Measurements from ENCODE around the gene SLC35D2.
A peak's percentile ranks its signal among the peaks of the same experiment; 100 is the strongest.

SLC35D2 gene

DNA sequence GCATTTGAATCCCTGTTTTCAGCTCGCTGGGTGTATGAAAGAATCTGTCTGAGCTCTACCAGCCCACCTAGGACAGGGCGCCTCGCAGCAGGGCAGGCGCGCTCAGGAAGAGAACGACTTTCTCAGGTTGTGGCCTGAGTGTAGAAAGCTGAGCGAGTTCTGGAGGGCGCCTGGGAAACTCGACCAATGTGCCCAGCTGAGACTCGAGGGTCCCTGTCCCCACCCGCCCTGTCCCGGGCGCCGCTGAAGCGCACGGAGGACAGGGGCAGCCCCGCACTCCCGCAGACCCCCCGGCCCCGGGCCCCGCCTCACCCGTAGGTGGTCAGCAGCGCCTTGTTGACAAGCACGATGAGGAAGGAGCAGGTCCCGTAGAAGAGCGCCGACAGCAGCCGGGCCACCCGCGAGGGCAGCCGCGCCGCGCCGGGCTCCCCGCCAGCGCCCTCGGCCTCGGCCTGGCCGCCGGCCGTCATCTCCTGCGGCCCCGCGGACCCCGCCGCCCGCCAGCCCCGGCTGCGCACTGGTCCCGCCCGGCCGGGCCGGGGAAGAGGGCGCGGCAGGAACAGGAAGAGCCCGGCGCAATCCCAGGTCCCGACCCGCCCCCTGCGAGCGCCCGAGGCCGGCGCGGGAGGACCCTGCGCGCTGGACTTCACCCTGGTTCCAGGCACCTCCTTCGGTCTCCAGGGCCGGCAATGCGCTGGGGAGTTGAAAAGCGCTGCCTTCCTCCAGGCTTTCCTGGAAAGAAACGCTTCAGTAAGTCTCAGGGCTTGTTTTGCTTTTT lies at the start of gene SLC35D2:
TSS of gene SLC35D2 (minus strand) at position 547 of the 778 bp plus-strand sequence. CDS start at position 470, 77 bp downstream.
- DNase-seq, result no peak

DNA sequence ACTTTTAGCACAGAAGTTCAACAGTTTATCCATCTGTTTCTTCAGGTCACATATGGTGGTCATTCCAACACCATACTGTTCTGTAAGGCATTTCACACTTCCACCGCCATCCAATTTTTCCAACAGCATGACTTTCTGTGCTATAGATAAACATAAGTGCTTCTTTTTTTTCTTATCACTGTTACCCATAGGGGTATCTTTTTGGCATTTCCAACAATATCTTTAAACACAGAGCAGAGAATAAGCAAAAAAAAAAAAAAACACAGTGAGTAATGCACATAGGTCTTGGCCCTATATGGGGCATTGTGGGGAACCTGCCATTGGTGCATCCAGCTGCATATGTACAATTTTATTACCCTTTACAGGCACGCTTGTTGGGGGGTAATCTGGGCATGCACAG lies 46.9 kb upstream of the SLC35D2 start:
- DNase-seq, result no peak

DNA sequence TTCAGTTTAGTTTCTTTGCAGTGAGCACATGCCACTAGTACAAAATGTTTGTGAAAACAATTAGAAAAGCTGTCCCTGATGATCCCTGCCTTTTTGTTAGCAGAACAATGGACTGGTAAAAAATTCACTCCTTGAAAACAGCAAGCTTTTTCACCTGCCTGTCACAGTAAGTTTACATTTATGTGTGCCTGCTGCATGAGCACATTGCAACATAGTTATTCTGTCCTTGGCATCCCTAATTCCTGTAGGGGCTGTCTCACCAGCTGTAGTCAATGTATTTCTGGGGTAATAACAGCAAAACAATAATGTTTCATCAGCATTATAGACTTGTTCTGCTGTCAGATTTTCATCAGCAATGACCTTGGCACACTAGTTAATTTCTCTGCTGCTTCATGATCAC lies 46.2 kb upstream of the SLC35D2 start:
- no peak for DNase-seq

DNA sequence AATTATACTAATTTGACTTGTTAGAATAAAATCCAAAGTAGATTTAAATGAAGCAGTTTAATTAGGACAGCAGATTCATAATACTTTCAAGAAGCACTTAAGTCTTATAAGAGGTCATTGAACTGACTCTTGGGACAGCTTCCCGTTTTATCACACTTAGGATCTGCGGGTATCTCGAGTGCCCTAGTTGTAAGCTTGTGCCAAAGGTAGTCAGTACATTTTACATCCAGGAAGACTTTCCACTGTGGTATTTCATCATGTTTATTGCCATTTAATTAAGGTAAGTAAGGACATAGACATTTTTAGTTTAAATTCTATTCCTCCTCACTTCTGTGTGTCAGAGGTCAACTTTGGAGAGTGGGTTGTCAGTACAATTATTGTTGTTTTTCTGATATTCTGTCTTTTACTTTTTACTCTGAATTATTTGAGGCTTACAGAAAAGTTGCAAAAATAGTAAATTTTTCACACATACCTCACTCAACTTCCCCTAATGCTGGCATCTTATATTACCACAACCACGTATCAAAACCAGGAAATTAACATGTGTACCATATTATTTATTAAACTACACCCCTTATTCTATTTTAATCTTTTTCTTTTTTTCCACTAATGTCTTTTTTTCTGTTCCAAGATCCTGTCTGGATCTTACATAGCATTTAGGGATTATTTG lies 42.1 kb upstream of the SLC35D2 start:
- DNase-seq, result peak; percentile 41 to 73

DNA sequence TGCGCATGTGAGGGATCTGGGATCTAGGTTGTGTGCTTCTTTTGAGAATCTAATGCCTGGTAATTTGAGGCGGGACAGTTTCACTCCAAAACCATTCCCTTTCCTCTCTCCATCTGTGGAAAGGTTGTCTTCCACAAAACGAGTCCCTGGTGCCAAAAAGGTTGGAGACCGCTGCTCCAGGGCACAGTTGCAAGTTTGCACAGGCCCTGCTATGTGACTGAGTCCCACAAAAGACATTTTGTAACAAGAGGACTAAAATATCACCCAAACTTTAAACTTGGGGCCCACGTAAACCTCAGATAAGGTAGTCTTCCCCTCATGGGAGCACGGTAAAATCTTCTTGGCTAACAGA lies 40.5 kb upstream of the SLC35D2 start:
- DNase-seq, result no peak

DNA sequence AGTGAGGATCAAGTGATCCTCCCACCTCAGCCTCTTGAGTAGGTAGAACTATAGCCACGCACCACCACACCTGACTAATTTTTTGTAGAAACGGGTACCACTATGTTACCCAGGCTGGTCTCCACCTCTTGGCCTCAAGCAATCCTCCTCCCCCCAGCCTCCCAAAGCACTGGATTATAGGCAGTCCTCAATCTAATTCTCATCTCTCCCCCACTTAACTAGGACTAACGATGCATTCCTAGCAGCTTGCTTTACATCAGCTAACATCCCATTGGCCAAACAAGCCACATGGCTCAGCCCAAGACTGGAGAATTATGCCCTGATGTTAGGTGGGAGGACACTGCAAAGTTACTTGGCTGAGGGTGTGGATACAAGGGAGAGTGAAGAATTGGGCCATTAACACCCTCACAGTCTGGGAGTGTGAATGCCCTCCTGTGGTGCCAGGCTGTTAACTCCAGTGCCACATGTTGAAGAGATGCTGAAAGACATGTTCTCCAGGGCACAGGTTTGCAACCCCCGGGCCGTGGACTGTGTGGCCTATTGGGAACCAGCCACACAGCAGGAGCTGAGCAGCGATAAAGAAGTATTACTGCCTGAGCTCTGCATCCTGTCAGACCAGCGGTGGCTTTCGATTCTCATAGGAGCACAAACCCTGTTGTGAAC lies 39.9 kb upstream of the SLC35D2 start:
- no peak for DNase-seq

DNA sequence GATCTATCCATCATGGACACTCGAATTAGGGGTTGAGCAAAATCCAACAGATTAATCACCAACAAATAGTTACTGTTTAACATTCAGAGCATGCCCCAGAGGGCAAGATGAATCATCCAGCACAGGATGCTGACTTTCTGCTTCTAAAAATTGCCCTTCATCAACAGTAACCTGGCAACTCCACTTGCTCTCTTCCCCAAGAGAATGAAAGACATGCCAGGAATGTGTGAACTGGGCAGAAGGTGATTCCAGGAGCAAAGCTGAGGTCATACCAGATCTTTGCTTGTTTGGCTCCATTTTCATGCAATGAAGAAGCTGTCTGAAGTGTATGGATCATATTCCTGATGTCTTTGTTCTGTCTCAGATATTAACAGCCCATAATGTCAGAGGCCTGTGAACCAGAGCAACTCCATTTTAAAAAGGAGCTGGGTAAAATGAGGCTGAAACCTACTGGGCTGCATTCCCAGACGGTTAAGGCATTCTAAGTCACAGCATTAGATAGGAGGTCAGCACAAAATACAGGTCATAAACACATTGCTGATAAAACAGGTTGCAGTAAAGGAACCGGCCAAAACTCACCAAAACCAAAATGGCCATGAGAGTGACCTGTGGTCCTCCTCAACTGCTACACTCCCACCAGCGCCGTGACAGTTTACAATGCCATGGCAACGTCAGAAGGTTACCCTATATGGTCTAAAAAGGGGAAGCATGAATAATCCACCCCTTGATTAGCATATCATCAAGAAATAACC lies 37.1 kb upstream of the SLC35D2 start:
- DNase-seq, result no peak

DNA sequence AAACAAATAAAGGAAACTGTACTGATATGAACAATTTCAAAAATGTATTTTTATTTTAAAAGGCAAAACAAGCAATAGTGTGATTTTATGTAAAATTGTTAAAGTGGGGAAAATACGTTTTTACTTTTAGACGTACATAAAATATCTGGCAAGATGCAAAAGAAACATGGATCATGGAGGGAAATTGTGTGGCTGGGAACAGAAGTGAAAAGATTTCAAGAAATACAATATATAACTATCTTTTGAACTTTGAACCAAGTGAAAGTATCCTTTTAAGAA lies 36.1 kb upstream of the SLC35D2 start:
- DNase-seq, result no peak

DNA sequence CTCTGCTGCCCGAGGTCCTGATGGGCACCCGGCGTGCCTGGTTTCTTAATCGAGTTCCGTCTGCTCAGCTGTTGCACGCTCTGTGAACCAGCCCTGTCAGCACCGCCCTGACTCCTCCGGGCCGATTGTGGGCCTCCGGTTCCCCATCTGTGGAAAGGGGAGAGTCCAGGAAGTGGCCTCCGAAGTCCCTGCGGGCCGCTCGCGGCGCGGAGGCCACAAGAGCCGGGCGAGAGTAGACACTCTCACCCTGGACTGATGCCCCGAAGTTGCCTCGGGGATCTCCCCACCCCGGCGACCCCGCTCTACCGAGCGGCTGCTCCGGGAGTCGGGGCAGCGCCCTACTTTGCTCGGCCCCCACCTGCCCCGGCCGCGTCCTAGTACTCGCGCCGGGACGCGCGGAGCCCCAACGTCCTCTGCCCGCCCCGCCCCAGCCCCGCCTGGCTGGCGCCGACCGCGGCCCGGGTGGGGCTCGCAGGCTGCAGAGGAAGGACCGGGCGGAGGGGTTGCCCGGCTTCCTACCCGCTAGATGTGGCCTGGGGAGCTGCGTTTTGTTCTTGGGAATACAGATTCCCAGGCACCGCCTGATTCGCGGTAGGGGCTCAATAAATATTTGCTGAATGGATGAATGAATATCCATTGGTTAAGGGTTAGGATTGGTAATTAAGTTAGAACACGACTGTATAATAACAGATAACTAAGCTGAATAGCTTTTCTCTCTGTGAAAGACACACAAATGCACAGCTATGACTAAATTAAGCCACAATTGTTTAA lies 35.6 kb upstream of the SLC35D2 start:
- DNase-seq, result peak; percentile 54 to 78

DNA sequence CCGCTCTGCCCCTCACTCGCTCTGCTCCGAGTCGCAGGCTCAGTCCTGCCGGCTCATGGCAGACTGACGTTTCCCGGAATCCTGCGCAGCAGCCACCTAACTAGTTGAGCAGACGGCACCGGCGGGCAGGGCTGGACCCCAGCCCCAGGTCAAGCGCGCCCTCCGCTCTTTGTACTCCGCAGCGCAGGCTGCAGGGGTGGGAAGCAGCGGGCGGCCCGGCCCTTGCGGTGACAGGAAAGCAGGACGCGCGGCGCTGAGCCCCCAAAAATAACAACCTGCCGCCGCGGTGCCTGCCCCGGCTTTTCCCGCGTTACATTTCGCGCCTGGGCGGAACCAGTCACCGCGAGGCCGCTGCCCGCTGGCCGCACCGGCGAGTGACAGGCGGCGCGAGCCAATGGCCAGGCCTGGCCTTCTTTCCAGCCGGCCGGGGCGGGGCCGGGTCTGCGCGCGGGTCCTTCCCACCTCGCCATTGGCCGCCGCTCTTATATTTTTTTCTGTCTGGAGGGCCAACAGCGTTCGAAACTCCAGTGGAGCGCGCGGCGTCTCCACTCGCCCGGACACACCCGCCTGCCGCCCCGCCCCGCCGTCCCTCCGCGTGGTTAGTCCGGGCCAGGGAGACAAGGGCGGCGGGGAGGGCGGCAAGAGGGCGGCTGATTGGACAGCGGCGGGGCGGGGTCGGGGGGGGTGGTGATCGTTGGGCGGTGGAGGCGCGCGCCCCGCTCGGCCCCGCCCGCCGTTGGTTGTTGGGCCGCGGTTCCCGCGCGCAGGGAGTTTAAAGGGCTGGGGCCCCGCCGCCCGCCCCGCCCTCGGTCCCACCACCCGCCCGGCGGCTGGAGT lies 34.8 kb upstream of the SLC35D2 start, which contains the start of gene ZNF367:
TSS of gene ZNF367 (minus strand) at position 288 of the 837 bp plus-strand sequence. CDS start 338 bp downstream, outside the sequence.
- DNase-seq, result peak; percentile 98

DNA sequence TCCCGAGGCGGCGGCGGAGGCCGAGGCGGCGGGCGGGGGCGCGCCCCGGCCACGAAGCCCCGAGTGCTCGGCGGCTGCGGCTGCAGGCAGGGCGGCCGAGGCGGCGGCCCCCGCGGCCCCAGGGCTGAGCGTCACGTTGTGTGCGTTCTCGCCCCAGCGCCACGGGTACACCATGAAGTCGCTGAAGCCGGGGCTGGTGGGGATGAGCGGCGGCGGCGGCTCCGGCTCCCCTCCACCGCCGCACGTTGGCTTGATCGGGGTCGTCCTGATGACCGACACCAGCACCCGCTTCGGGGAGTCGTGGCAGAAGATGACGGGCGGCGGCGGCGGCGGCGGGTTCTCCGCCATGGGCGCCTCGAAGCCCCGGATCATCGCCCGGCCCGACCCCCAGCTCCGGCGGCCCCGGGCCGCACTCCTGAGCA lies 34.2 kb upstream of the SLC35D2 start:
- DNase-seq, result peak in 1 of 2 experiments; percentile 52

DNA sequence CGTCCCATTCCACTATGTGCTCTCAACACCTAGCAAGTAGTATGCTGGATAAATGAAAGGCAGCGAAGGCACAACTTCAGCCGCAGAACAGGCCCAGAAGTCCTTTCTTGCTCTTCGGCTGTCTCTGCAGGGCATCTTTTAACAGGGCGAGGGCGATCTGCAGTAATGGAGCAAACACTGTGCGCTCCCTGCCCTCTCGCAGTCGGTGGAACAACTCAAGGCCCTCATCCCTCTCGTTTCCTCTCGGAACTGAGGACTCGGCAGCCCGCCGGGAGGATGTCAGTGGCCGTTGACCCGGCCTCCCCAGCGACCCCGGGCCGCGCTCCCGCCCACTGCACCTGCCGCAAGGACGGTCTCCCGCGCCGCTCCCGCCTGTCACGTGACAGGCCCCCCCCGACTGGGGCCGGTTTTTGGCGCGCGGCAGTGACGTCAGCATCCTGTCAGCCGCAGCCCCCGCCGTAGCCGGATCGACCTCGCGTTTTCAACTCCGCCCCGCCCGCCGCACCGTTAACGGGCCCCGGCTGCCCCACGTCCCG lies 33.6 kb upstream of the SLC35D2 start:
- DNase-seq, result peak; percentile 71 to 86

DNA sequence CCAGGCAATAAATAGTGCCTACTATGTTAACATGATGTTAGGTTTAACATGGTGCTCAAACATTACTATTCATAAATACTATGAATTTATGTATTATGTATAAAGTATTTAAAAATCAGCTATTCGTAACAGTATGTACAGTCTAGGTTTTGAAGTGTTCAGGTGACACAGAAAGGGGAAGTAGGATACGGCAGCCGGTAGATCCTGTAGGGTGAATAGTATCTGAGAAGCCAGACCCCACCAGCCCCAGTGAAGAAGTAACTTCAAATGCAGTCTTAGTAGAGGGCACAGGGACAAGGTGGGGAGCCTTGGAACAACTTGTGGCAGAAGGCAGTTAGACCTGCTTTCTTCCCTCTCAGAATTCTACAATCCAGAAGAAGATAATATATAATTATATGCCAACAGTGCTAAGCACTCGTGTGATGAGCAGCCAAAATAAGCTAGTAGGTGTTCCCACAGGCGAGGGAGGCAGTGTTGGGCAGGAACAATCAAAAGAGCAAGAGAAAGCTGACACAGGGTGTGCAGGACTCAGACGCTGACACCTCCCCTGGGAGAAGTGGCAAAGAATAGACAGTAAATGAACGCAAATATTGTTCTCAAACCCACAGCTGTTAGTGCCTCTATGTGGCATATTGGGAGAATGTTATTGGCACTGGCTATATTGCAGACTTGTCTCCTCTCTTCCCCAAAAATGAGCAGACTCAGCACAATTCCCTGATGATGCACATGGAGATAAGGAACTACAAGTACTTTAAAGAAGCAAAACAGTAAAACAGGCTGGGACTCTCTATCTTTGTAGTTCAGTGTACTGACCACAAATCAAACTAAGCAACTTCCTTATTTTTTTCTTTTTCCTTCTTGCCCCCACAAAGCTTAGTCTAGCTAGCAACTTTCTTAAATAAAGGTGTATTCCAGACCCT lies 30.1 kb upstream of the SLC35D2 start:
- no peak for DNase-seq

DNA sequence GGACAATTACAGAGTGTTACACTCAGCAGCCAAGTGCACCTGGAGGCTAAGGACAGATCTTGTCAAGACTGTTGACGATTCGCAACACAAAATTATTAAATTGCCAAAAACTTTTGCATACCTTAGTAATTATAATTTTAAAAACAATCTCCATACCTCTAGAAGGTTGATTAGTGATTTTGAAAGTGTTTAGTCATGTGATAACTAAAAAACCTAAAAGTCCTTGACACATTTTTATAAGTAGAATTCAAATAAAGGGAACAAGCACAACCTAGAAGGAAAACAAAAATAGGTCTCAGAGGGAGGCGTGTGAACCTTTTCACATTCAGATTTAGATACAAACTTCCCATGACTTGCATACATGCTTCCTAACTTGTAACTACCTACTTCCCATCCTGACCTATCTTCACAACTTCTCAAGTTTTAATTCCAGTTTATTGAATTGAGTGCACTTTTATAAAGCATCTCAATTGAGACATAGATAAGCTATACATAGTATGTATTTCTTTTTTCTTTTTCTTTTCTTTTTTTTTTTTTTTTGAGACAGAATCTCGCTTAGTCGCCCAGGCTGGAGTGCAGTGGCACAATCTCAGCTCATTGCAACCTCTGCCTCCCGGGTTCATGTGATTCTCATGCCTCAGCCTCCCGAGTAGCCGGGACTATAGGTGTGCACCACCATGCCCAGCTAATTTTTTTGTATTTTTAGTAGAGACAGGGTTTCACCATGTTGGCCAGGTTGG lies 28.8 kb upstream of the SLC35D2 start:
- no peak for DNase-seq

DNA sequence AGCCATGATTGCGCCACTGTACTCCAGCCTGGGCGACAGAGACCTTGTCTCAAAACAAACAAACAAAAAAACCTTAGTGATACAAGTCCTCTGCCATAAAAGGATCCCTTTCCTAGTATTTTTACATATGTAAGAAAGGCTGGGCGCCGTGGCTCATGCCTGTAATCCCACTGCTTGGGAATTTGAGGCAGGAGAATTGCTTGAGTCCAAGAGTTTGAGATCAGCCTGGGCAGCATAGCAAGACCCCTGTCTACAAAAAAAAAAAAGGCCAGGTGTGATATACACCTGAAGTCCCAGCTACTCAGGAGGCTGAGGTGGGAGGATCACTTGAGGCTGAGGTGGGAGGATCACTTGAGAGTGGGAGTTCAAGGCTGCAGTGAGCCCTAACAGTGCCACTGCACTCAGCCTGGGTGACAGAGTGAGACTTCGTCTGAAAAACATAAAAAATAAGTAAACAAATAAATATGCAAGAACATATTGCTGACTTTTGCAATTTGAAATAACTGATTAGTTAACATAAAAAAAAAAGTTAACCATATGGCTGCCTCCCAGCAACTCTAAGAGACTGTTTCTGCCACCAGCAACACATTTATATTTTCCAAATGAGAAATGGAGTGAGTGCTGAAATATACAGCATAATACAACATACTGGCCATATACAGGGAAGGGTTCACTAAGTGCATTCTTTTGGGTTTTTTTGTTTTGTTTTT lies 27.8 kb upstream of the SLC35D2 start:
- no peak for DNase-seq

DNA sequence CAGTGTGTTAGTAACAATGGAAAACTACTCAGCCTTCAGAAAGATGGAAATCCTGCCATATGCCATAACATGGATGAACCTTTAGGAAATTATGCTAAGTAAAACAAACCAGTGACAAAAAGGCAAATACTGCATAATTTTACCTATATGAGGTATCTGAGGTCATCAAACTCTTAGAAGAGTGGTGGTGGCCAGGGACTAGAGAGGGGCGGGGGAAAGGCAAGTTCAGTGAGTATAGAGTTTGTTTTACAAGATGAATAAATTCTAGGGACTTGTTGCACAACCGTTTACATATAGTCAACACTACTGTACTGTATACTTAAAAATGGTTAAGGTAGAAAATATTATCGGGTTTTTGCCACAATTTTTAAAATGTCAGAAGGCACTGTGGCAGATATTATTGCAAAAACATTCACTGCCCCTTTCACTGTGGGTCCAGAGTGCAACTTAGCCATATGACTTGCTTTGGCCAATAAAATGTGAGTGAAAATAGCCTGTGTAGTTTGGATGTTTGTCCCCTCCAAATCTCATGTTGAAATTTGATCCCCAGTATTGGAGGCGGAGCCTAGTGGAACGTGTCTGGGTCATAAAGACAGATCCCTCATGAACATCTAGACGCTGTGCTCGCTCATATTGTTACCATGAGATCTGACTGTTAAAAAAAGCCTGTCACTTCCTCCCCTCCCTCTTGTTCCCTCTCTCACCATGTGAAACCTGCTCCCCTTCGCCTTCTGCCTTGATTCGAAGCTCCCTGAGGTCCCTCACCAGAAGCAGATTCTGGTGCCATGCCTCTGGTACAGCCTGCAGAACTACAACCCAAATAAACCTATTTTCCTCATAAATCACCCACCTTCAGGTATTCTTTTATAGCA lies 25.1 kb upstream of the SLC35D2 start:
- DNase-seq, result no peak

DNA sequence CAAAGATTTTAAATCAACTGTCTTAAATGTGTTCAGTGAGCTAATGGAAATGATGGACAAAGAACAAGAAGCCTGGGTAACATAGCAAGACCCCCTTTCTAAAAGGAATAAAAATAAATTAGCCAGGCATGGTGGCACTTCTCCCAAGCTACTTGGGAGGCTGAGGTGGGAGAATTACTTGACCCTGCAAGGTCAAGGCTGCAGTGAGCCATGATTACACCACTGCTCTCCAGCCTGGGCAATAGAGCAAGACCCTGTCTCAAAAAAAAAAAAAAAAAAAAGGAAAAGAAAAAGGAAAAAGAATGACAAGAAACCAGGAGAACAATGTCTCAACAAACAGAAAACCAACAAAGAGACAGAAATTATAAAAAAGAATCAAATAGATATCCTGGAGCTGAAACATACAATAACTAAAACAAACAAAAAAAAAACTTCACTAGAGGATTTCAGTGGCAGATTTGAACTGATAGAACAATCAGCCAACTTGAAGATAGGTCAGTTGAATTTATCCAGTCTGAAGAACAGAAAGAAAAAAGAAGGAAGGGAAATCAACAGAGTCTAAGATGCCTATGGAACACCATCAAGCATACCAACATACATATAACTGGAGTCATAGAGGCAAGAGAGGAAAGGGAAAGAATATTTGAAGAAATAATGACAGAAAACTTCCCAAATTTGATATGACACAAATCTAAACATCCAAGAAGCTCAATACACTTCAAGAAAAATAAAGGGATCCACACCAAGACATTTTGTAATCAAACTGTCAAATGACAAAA lies 16.8 kb upstream of the SLC35D2 start:
- DNase-seq, result no peak
